ENCODE measurements around the gene CXCL5.
"Not testable (repeated sequence)": the region's sequence is repeated elsewhere in the genome, so short reads cannot be mapped to it uniquely, and the experiment has no call there.

CXCL5 gene

GRCh38 chr4:73967866-73968265, 30.6 kb downstream of the CXCL5 start:
- no peak for DNase-seq

GRCh38 chr4:73964862-73965611, 33.4 kb downstream of the CXCL5 start:
- DNase-seq = no peak

GRCh38 chr4:73962724-73963123, 35.8 kb downstream of the CXCL5 start:
- DNase-seq = no peak

GRCh38 chr4:73959041-73959440, 39.4 kb downstream of the CXCL5 start:
- not testable (repeated sequence) for DNase-seq

- DNase-seq = no peak
These were observed 46.1 kb downstream of the CXCL5 start for GRCh38 chr4:73952352-73952751.

GRCh38 chr4:73950376-73950920, 48.0 kb downstream of the CXCL5 start:
- not testable (repeated sequence) for DNase-seq

- DNase-seq = no peak
These were observed 49.3 kb downstream of the CXCL5 start for GRCh38 chr4:73948990-73949706.

- DNase-seq = no peak
These were observed 50.2 kb downstream of the CXCL5 start for GRCh38 chr4:73948291-73948690.

GRCh38 chr4:73947239-73947985, 51.1 kb downstream of the CXCL5 start:
- no peak for DNase-seq

GRCh38 chr4:73945674-73946449, 52.6 kb downstream of the CXCL5 start:
- no peak for DNase-seq
